ENCODE measurements around the gene PPP1R3F.
A peak's percentile ranks its signal among the peaks of the same experiment; 100 is the strongest.
"Not testable (repeated sequence)": the region's sequence is repeated elsewhere in the genome, so short reads cannot be mapped to it uniquely, and the experiment has no call there.

PPP1R3F gene

GRCh38 chrX:49290215-49290614, 20.6 kb downstream of the PPP1R3F start:
- TF ChIP-seq, protein P1, sequence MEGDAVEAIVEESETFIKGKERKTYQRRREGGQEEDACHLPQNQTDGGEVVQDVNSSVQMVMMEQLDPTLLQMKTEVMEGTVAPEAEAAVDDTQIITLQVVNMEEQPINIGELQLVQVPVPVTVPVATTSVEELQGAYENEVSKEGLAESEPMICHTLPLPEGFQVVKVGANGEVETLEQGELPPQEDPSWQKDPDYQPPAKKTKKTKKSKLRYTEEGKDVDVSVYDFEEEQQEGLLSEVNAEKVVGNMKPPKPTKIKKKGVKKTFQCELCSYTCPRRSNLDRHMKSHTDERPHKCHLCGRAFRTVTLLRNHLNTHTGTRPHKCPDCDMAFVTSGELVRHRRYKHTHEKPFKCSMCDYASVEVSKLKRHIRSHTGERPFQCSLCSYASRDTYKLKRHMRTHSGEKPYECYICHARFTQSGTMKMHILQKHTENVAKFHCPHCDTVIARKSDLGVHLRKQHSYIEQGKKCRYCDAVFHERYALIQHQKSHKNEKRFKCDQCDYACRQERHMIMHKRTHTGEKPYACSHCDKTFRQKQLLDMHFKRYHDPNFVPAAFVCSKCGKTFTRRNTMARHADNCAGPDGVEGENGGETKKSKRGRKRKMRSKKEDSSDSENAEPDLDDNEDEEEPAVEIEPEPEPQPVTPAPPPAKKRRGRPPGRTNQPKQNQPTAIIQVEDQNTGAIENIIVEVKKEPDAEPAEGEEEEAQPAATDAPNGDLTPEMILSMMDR (IDR thresholded peaks at IDR 0.05; ENCODE audit: low read depth, low read length): no peak
- no peak overlapping the region for H3K4me3 ChIP-seq (ENCODE audit: low read depth, low read length)
- DNase-seq (ENCODE audit: low read depth, low spot score): no peak
- in situ Hi-C loops (cut with HindIII; ENCODE audit: low sequenced_read_pairs): no loop called here

- TF ChIP-seq, protein P1 (IDR thresholded peaks at IDR 0.05; ENCODE audit: low read depth, low read length): peak; percentile 69
- in situ Hi-C loops (cut with HindIII; ENCODE audit: low sequenced_read_pairs): no loop called here
- no peak overlapping the region for H3K4me3 ChIP-seq (ENCODE audit: low read depth, low read length)
- DNase-seq (ENCODE audit: low read depth, low spot score): peak; percentile 39
Observed at GRCh38 chrX:49291615-49292337, 22.2 kb downstream of the PPP1R3F start.

DNA sequence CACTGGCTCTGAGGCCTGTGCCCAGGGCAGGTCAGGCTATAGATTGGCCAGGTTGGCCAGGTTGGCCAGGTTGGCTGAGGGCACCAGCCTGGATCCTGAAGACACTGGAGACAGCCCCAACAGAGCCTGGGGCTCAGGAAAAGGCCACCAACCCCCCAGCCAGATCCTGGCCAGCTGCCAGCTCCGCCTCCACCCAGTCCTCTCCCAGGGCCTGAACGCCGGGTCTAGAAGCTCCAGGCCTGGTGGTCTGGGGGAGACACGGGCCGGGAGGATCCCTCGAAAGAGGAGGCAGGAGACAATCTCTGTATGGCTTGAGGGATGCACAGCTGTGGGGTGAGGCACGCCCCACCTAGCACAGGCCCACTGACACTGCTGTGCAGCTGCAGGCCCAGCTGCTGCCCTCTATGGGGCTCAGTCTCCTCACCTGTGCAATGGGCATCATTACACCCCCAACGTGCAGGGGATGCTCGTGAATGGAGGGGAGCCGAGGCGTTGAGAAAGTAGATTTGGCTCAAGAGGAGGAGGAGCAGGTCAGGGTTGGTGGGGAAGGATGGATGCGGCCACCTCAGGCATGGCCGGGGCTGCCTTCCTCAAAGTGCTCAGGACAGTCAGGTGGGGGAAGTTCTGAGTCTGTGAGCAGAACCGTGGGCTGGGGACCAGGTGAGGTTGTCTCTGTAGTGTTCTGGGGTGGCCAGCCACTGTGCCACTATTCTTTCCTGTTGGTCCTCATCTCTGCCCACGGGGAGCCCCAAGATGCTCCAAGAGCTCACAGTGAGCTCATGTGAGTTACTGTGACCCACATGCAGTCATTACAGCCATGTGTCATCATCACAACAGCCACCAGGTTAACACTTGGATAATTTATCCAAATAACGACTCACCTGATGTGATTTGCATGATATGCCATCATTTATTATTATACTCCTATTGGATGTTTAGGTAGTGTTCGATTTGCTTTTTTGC, 23.1 kb downstream of the PPP1R3F start:
- TF ChIP-seq, protein P1 (IDR thresholded peaks at IDR 0.05; ENCODE audit: low read depth, low read length): no peak
- no peak for DNase-seq (ENCODE audit: low read depth, low spot score)
- in situ Hi-C loops (cut with HindIII; ENCODE audit: low sequenced_read_pairs): no loop called here
- no peak overlapping the region for H3K4me3 ChIP-seq (ENCODE audit: low read depth, low read length)

GRCh38 chrX:49299293-49299692, 29.7 kb downstream of the PPP1R3F start:
- in situ Hi-C loops (cut with HindIII; ENCODE audit: low sequenced_read_pairs); H3K4me3 ChIP-seq (ENCODE audit: low read depth, low read length); DNase-seq (ENCODE audit: low read depth, low spot score): not testable (repeated sequence)

- TF ChIP-seq, protein P1 (IDR thresholded peaks at IDR 0.05; ENCODE audit: low read depth, low read length): no peak
- no peak overlapping the region for H3K4me3 ChIP-seq (ENCODE audit: low read depth, low read length)
- in situ Hi-C loops (cut with HindIII; ENCODE audit: low sequenced_read_pairs): no loop called here
- no peak for DNase-seq (ENCODE audit: low read depth, low spot score)
Observed at GRCh38 chrX:49300703-49301102, 31.1 kb downstream of the PPP1R3F start.

- no peak for DNase-seq (ENCODE audit: low read depth, low spot score)
- TF ChIP-seq, protein P1 (IDR thresholded peaks at IDR 0.05; ENCODE audit: low read depth, low read length): no peak
- H3K4me3 ChIP-seq (ENCODE audit: low read depth, low read length): no peak within 1 kb of the TSS
- in situ Hi-C loops (cut with HindIII; ENCODE audit: low sequenced_read_pairs): no loop called here
Observed at GRCh38 chrX:49303346-49303745, 33.8 kb downstream of the PPP1R3F start, which contains the start of gene GAGE10. Gene GAGE10 (plus strand): TSS chrX:49303646. CDS start chrX:49304860, 1,214 bp downstream.

DNA sequence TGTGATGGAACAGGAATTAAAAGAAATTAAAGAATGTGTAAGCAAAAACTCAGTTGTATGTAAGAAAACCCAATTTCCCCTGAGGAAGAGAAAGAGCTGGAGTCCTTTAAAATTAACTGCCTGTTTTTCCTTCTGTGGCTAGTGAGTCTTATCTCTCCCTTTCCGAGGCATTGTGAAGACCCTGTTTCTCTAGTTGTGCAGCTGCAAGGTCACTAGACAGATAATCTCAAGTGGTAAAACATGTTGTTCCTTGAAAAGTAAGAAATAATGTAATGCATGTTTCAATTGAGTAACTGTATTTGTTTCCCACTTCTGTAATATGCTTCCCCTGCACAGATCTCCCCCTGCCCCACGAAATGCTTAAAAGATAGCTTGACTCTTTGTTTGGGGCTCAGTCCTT, 38.2 kb downstream of the PPP1R3F start:
- H3K4me3 ChIP-seq (ENCODE audit: low read depth, low read length); in situ Hi-C loops (cut with HindIII; ENCODE audit: low sequenced_read_pairs); DNase-seq (ENCODE audit: low read depth, low spot score): not testable (repeated sequence)
